ENCODE data around the gene SLC9A3. TPM values are rescaled to one million over a fixed set of nuclear protein-coding genes. Genes with fewer than 3 reads are reported as not detected.

Gene SLC9A3
- total and polyA plus RNA-seq, 8 donors, result 0.60 to 1.9 (median 0.95) TPM

DNA sequence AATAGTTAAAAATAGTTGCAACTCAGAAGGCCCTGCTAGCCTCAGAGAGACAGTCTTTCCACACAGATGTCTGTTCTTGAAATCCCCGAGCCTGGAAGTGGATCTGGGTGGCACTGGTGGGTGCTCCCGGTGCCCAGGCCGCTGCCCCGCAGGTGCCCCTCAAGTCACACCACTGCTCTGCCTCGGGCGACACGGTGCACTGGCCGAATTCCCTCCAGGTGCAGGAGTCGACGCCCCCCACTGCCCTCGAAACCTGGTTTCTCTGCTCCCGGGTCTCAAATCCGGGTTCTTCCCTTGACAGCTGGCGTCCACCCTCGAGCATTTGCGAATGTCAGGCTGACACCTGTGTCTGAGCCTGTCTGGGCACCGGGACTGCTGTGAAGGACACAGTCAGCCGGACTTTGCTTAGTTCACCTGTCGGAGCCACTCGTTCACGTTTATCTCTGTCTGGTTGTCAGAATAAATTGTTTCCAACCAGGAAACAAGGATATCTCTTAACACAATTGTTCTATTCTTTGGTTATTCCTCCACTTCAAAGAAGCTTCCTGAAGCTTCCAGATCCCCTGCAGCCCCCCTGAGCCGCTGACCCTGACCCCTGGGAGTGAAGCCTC, 27.1 kb downstream of the SLC9A3 start:
- no peaks in the 10 kb centered on the region for H3K4me1 ChIP-seq
- intact Hi-C loops (cut with DNase I), result no loop called here
- FAIRE-seq (no peak), ATAC-seq (no peak), DNase-seq (peak in 1 of 6 donors; percentile 39)
- no peaks in the 10 kb centered on the region for H3K9me3 ChIP-seq
- H3K36me3 ChIP-seq, result no peaks in the 10 kb centered on the region
- TF ChIP-seq, protein P1, sequence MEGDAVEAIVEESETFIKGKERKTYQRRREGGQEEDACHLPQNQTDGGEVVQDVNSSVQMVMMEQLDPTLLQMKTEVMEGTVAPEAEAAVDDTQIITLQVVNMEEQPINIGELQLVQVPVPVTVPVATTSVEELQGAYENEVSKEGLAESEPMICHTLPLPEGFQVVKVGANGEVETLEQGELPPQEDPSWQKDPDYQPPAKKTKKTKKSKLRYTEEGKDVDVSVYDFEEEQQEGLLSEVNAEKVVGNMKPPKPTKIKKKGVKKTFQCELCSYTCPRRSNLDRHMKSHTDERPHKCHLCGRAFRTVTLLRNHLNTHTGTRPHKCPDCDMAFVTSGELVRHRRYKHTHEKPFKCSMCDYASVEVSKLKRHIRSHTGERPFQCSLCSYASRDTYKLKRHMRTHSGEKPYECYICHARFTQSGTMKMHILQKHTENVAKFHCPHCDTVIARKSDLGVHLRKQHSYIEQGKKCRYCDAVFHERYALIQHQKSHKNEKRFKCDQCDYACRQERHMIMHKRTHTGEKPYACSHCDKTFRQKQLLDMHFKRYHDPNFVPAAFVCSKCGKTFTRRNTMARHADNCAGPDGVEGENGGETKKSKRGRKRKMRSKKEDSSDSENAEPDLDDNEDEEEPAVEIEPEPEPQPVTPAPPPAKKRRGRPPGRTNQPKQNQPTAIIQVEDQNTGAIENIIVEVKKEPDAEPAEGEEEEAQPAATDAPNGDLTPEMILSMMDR (IDR thresholded peaks at IDR 0.05), result no peak
- H3K4me3 ChIP-seq, result no peak overlapping the region
- peaks cover 0 to 5% (median 0%) of the 10 kb centered on the region in 4 donors for H3K27me3 ChIP-seq
- no peak overlapping the region for H3K27ac ChIP-seq
- 37 to 39% methylated on average over 22 of the region's 22 CpGs for WGBS, 2 donors

DNA sequence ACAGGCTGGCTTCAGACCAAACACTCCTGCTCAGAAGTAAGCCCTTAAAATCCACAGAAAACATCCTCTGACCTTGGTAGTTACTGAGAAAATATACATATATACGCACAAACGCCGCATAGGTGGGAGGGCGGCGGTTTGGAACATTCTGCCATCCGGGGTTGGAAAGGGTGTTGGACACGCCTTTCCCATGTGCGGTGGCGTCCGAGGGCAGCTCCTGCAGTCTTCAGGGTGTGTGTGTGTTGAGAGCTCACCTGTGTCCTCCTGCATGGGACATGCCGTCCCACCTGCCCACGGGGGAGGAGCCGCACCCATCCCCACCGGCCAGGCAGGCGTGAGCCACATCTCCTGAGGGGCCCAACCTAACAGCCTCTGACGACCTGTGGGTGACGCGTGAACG, 28.2 kb downstream of the SLC9A3 start:
- ATAC-seq (no peak), DNase-seq (no peak), FAIRE-seq (no peak)
- H3K27me3 ChIP-seq, result peaks cover 0 to 5% (median 0%) of the 10 kb centered on the region in 4 donors
- no peak overlapping the region for H3K27ac ChIP-seq
- intact Hi-C loops (cut with DNase I), result no loop called here
- TF ChIP-seq, protein P1 (IDR thresholded peaks at IDR 0.05), result no peak
- H3K9me3 ChIP-seq, result no peaks in the 10 kb centered on the region
- WGBS, 2 donors, result 37 to 40% methylated on average over 19 of the region's 19 CpGs
- H3K4me1 ChIP-seq, result no peaks in the 10 kb centered on the region
- H3K4me3 ChIP-seq, result no peak overlapping the region
- no peaks in the 10 kb centered on the region for H3K36me3 ChIP-seq

GRCh38 chr5:494667-495255, 29.5 kb downstream of the SLC9A3 start:
- Histone ChIP-seq H3K9me3 (no peaks in the 10 kb centered on the region), H3K4me1 (no peaks in the 10 kb centered on the region), H3K36me3 (no peaks in the 10 kb centered on the region), H3K27me3 (peaks cover 0 to 5% (median 0%) of the 10 kb centered on the region in 4 donors), H3K27ac (no peak overlapping the region), H3K4me3 (no peak overlapping the region)
- ATAC-seq, result no peak
- 78 to 85% methylated on average over 38 of the region's 38 CpGs for WGBS, 2 donors
- intact Hi-C loops (cut with DNase I), result no loop called here
- peak in 1 of 6 donors; percentile 51 for DNase-seq
- TF ChIP-seq, protein P1 (IDR thresholded peaks at IDR 0.05), result no peak
- no peak for FAIRE-seq

GRCh38 chr5:493758-494157, 30.5 kb downstream of the SLC9A3 start:
- H3K4me3 ChIP-seq, result no peak overlapping the region
- H3K9me3 ChIP-seq, result no peaks in the 10 kb centered on the region
- no peak overlapping the region for H3K27ac ChIP-seq
- ATAC-seq (no peak), DNase-seq (peak in 1 of 6 donors; percentile 60), FAIRE-seq (no peak)
- H3K36me3 ChIP-seq, result no peaks in the 10 kb centered on the region
- intact Hi-C loops (cut with DNase I), result no loop called here
- 32 to 34% methylated on average over 12 to 13 of the region's 13 CpGs for WGBS, 2 donors
- TF ChIP-seq, protein P1 (IDR thresholded peaks at IDR 0.05), result no peak
- no peaks in the 10 kb centered on the region for H3K4me1 ChIP-seq
- H3K27me3 ChIP-seq, result peaks cover 0 to 5% (median 0%) of the 10 kb centered on the region in 4 donors

DNA sequence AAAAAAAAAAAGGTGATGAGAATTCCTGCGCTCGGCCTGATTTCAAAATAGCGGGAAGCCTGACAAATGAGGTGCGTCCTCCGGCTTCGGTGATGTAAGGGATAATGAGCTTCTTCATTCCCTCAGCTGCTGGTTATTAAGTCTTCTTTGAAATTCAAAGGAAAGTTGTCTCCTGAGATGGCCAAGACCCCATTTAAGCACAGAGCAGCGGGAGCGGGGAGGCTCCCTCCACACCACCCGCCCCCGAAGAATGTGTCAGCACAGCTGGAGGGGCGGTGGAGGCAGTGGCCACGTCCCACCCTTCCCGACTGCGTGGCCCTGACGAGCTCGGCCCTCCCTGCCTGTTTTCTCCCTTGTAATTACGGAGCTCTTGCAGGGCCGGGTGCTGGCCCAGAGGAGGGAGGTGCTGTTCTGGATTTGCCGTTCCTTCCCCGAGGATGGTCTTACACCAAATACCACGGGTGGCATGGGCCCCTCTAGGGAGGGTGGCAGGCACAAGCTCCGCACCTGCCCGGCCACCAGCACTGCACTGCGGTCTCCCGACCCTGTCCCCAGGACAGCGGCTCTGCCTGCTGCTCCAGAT, 31.0 kb downstream of the SLC9A3 start:
- no peak for FAIRE-seq
- H3K4me3 ChIP-seq, result no peak overlapping the region
- TF ChIP-seq, protein P1 (IDR thresholded peaks at IDR 0.05), result no peak
- WGBS, 2 donors, result 38 to 50% methylated on average over 25 to 26 of the region's 26 CpGs
- no peaks in the 10 kb centered on the region for H3K4me1 ChIP-seq
- H3K9me3 ChIP-seq, result no peaks in the 10 kb centered on the region
- peak in 1 of 6 donors; percentile 53 for DNase-seq
- no peak overlapping the region for H3K27ac ChIP-seq
- intact Hi-C loops (cut with DNase I), result no loop called here
- H3K36me3 ChIP-seq, result no peaks in the 10 kb centered on the region
- ATAC-seq, result no peak
- peaks cover 0 to 5% (median 0%) of the 10 kb centered on the region in 4 donors for H3K27me3 ChIP-seq

Data from pancreas (tissue), 10 donors.